Measurements from ENCODE around the gene BAHCC1.

- TF ChIP-seq CTCF (IDR thresholded peaks at IDR 0.05; ENCODE audit: low read depth, low read length) (no peak), EZH2phosphoT487 (IDR thresholded peaks at IDR 0.05; ENCODE audit: low read depth) (no peak)
These were observed 25.0 kb upstream of the BAHCC1 start for GRCh38 chr17:81370294-81370693.

Measured in OCI-LY3 (cell line).